ENCODE data around the gene NEFH. TPM values are rescaled to one million over a fixed set of nuclear protein-coding genes. Genes with fewer than 3 reads are reported as not detected.
A peak's percentile ranks its signal among the peaks of the same experiment; 100 is the strongest.
"Not testable (repeated sequence)": the region's sequence is repeated elsewhere in the genome, so short reads cannot be mapped to it uniquely, and the experiment has no call there.

The NEFH gene, protein sequence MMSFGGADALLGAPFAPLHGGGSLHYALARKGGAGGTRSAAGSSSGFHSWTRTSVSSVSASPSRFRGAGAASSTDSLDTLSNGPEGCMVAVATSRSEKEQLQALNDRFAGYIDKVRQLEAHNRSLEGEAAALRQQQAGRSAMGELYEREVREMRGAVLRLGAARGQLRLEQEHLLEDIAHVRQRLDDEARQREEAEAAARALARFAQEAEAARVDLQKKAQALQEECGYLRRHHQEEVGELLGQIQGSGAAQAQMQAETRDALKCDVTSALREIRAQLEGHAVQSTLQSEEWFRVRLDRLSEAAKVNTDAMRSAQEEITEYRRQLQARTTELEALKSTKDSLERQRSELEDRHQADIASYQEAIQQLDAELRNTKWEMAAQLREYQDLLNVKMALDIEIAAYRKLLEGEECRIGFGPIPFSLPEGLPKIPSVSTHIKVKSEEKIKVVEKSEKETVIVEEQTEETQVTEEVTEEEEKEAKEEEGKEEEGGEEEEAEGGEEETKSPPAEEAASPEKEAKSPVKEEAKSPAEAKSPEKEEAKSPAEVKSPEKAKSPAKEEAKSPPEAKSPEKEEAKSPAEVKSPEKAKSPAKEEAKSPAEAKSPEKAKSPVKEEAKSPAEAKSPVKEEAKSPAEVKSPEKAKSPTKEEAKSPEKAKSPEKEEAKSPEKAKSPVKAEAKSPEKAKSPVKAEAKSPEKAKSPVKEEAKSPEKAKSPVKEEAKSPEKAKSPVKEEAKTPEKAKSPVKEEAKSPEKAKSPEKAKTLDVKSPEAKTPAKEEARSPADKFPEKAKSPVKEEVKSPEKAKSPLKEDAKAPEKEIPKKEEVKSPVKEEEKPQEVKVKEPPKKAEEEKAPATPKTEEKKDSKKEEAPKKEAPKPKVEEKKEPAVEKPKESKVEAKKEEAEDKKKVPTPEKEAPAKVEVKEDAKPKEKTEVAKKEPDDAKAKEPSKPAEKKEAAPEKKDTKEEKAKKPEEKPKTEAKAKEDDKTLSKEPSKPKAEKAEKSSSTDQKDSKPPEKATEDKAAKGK
- not detected in 2 replicates for total RNA-seq (2014; rRNA removed; shearing (Covaris generic))

DNA sequence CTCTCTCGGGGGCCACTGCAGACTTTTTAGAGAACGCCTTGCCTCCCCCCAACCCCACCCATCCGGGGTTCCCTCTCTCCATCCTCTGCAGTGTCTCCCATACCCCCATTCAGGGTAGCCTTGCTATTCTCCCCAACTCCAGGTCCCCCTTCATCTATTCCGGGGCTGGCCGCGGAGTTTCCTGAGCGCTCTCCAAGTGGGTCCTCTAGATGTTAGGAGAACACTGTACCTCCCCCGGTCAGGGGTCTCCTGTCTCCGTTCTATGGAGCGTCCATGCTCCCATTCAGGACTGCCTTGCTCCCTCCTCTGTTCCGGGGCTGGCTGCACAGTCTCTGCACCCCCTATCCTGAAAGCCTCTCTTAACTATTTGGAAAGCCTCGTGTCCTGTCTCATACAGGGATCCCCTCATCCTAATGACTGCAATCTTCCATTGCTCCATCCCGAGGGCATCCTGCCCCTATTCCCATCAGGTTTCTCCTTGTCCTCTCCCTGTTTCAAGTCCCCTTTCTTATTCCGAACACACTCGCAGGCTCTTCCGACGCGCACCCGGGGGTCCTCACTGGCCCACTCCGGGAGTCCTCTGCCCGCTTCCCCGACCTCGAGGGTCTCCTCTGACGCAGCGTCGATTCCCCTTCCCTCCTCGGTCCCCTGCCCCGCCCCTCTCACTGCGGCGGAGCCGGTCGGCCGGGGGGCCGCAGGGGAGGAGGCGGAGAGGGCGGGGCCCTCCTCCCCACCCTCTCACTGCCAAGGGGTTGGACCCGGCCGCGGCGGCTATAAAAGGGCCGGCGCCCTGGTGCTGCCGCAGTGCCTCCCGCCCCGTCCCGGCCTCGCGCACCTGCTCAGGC is at the start of gene NEFH:
Gene NEFH, plus strand, starts transcription at position 802 of the 845 bp plus-strand sequence. CDS start 45 bp downstream, outside the sequence.
- no peak for DNase-seq (ENCODE audit: low spot score)

DNA sequence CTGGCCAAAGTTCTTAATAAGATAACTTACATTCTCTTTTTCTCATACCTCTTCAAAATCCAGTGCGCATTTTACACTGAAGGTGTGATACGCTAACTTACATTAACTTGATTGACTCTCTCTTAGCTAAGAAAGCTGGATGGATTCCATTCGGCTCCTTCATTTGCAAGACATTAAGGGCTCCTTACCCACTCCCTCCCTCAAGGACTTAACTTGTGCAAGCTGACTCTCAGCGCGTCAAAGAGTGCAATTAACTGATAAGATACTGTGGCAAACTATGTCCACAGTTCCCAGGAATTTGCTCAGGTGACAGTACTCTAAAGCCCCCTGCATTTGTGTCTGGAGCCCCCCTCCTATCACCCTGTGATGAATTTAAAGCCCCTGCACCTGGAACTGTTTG is 48.0 kb upstream of the NEFH start:
- no peak for DNase-seq (ENCODE audit: low spot score)

DNA sequence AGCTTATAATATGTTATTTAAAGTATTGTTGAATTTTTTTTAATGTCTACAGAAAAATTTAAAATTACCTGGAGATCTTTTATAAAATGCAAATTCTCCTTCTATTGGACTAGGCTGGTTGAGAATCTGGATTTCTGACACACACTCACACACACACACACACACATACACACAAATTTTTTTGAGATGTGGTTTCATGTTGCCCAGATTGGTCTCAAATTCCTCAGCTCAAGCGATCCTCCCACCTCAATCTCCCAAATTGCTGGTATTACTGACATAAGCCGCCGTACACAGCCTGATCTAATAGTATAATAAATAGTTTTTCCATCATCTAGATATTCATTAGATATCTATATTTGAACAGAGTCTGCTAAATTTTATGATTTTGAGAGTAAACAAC is 46.2 kb upstream of the NEFH start:
- no peak for DNase-seq (ENCODE audit: low spot score)

DNA sequence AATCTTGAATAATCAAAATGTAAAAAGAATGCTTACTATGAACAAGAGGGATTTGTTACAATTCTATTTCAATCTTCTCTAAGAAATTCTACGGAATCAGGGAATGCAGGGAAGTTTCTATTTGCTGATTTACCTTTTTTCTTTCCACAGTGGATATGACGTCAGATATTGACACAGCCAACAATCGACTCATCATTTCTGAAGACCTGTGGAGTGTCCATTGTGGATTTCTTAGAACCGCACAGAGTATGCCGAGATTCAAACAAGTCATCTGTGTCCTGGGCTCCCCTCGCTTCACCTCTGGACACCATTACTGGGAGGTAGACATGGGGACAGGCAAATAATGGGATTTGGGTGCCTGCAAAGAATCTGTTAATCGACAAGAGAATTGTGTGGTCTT is 45.7 kb upstream of the NEFH start:
- DNase-seq (ENCODE audit: low spot score): no peak

- DNase-seq (ENCODE audit: low spot score): no peak
These were observed 44.5 kb upstream of the NEFH start for GRCh38 chr22:29435236-29436136.

- DNase-seq (ENCODE audit: low spot score): not testable (repeated sequence)
These were observed 41.7 kb upstream of the NEFH start, which contains the start of gene RFPL1 for GRCh38 chr22:29438283-29438682. Gene RFPL1, plus strand, starts transcription at chr22:29438583.

GRCh38 chr22:29442976-29443375 is 37.0 kb upstream of the NEFH start:
- DNase-seq (ENCODE audit: low spot score): no peak

- DNase-seq (ENCODE audit: low spot score): no peak
These were observed 36.6 kb upstream of the NEFH start for GRCh38 chr22:29443452-29443851.

GRCh38 chr22:29443861-29444792 is 35.9 kb upstream of the NEFH start:
- no peak for DNase-seq (ENCODE audit: low spot score)

DNA sequence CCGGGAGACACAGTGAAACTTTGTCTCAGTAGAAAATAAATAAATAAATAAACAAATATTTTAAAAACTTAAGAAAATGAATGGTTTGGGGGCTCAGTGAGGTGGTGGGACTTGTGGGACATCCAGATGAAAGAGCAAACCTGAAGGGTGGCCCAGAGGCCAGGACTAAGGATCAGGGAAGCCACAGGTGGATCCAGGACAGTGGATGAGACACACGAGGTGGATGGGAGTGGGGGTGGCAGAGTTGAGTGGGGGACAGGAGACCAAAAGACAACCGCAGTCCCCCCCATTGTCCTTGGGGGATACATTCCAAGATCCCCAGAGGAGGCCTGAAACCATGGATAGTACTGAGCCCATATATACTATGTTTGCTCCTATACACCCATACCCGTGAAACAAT is 34.5 kb upstream of the NEFH start:
- DNase-seq (ENCODE audit: low spot score): no peak

DNA sequence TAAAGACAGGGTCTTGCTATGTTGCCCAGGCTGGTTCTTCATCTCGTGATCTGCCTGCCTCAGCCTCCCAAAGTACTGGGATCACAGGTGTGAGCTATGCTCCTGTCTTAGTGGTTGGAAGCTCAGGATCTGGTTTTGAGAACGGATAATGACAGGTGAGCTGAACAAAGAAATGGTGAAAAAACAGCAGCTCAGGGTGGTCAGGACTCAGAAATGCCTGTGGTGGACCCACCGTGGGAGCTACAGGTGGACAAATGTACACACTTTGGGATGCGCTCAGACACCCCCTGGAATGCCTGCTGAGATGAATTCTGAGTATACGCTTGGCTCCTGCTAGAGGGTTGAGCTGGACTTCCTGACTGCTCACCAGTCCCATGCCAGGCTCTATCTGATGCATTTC is 32.1 kb upstream of the NEFH start:
- DNase-seq (ENCODE audit: low spot score): no peak

DNA sequence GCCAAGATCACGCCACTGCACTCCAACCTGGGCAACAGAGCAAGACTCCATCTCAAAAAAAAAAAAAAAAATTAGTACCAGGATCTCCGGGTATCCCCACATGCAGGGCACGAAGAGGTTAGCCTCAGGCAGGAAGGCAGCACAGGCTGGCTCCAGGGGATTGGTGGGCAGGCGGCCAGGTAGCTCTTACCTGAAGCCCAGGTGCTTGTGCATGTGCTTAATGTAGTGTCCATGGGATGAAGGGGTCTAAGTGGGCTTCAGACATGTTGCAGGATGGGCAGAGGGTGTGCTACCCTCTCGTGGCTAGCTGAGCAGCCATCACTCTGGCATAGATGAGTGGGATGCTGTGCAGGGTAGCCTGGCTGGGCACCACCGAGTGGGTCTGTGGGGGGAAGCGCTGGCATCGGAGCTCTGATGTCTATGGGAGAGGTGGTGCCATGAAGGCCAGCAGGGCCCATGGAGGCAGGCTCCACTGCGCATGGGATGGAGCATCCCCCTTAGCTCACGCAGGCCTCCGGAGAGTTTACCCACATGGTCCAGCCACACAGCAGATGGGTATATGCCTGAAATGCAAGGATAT is 30.6 kb upstream of the NEFH start:
- no peak for DNase-seq (ENCODE audit: low spot score)

GRCh38 chr22:29450222-29450621 is 29.8 kb upstream of the NEFH start:
- DNase-seq (ENCODE audit: low spot score): no peak

- DNase-seq (ENCODE audit: low spot score): no peak
These were observed 28.2 kb upstream of the NEFH start for GRCh38 chr22:29451863-29452262.

GRCh38 chr22:29454276-29454675 is 25.7 kb upstream of the NEFH start:
- DNase-seq (ENCODE audit: low spot score): no peak

GRCh38 chr22:29456211-29456671 is 23.8 kb upstream of the NEFH start:
- DNase-seq (ENCODE audit: low spot score): no peak

DNA sequence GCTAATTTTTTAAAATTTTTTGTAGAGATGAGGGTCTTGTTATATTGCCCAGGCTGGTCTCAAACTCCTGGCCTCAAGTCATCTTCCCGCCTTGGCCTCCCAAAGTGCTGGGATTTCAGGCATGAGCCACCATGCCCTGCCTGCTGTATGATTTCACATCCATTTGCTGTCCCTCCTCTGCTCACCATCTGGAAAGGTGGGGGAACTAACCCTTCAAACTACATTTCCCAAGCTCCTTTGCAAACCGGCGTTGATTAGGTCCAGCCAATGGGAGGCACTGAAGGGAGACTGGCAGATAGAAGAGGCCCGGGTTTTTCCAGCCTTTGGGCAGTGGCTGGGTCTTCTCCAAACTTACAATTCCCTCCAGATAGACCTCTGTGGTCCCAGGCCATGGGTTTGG is 22.3 kb upstream of the NEFH start:
- peak; percentile 76 for DNase-seq (ENCODE audit: low spot score)

- no peak for DNase-seq (ENCODE audit: low spot score)
These were observed 21.5 kb upstream of the NEFH start for GRCh38 chr22:29458551-29458950.

GRCh38 chr22:29459773-29460172 is 20.2 kb upstream of the NEFH start:
- no peak for DNase-seq (ENCODE audit: low spot score)

Measured in HT-29 (cell line).